Left ventricle myocardium inferior (tissue), 1 donor: ENCODE results near the gene PELI1. TPM values are rescaled to one million over a fixed set of nuclear protein-coding genes. Genes with fewer than 3 reads are reported as not detected.

Experiments
- DNase-seq: peaks from one replicate; pipeline ENCODE4 v3.0.0-alpha.2; 2020
- H3K27ac ChIP-seq: fragments of 200-600 bp; replicated peaks from 2 replicates; pipeline ENCODE4 v1.8.0; 2021
- H3K27me3 ChIP-seq: fragments of 200-600 bp; 2 replicates; pipeline ENCODE4 v1.8.0; 2021; ENCODE audit warnings: low read depth
- H3K36me3 ChIP-seq: fragments of 200-600 bp; 2 replicates; pipeline ENCODE4 v1.8.0; 2021
- H3K4me1 ChIP-seq: fragments of 200-600 bp; 2 replicates; pipeline ENCODE4 v1.8.0; 2021
- H3K4me3 ChIP-seq: fragments of 200-600 bp; 2 replicates; pipeline ENCODE4 v1.8.0; 2021; ENCODE audit warnings: mild to moderate bottlenecking, moderate library complexity
- H3K9me3 ChIP-seq: fragments of 200-600 bp; replicated peaks from 2 replicates; pipeline ENCODE4 v1.8.0; 2021
- intact Hi-C: fragments of 100-400 bp; cut with micrococcal nuclease; formaldehyde crosslinking; loops from one replicate; pipeline ENCODE4 v1.11.0; 2022
- total RNA-seq: library from RNA; stranded (reverse); fragmentation: NEBNext Ultra II Directional; extraction: Animal tissue kit (Norgen Biotek cat#: 25700); gene quantifications from one replicate; pipeline ENCODE4 v1.2.1, GENCODE V29; 2021
- TF ChIP-seq, protein P1 (sequence below): fragments of 200-600 bp; IDR thresholded peaks from 2 replicates; pipeline ENCODE4 v1.8.0; 2021; ENCODE audit warnings: antibody characterized with exemption, mild to moderate bottlenecking, borderline replicate concordance
- donor health status: DM: no; HTN: yes; CAD: no; lungs with severe emphysema.

The PELI1 gene
- total RNA-seq, 1 donor from 2014 or later = 6.6 TPM

DNA sequence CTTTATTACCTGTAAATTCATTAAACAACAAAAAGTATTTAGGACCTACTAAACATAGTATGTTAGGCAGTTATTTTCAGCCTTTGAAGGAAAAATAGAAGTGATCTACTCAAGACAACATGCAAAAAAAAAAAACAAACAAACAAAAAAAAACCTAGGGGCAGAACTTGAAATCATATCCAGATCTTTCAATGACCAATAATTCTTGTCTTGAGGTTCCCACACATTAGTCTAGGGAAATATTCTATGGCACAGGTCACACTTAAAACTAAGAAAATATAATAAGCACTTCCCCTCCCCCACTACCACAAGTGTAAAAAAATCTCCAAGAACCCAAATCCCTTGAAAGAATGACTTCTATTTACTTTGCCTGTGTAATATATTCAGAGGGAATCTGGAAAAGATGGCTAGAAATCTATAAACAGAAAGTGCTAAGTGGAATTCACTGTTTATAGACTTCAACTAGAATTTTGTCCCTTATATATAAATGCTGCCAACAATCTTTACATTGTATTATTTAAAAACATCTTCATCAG, 3.5 kb downstream of the PELI1 start:
- H3K27me3 ChIP-seq = no peaks in the 10 kb centered on the region
- TF ChIP-seq, protein P1, sequence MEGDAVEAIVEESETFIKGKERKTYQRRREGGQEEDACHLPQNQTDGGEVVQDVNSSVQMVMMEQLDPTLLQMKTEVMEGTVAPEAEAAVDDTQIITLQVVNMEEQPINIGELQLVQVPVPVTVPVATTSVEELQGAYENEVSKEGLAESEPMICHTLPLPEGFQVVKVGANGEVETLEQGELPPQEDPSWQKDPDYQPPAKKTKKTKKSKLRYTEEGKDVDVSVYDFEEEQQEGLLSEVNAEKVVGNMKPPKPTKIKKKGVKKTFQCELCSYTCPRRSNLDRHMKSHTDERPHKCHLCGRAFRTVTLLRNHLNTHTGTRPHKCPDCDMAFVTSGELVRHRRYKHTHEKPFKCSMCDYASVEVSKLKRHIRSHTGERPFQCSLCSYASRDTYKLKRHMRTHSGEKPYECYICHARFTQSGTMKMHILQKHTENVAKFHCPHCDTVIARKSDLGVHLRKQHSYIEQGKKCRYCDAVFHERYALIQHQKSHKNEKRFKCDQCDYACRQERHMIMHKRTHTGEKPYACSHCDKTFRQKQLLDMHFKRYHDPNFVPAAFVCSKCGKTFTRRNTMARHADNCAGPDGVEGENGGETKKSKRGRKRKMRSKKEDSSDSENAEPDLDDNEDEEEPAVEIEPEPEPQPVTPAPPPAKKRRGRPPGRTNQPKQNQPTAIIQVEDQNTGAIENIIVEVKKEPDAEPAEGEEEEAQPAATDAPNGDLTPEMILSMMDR = no peak
- H3K4me3 ChIP-seq = peak overlapping the region; percentile 97
- DNase-seq = no peak
- intact Hi-C loops = no loop called here
- H3K4me1 ChIP-seq = peaks cover 65% of the 10 kb centered on the region
- peak overlapping the region; percentile 99 for H3K27ac ChIP-seq
- no peaks in the 10 kb centered on the region for H3K9me3 ChIP-seq
- H3K36me3 ChIP-seq = no peaks in the 10 kb centered on the region

GRCh38 chr2:64139956-64140355, 4.3 kb downstream of the PELI1 start:
- TF ChIP-seq, protein P1 = no peak
- no peaks in the 10 kb centered on the region for H3K9me3 ChIP-seq
- H3K27ac ChIP-seq = peak overlapping the region; percentile 99
- H3K4me1 ChIP-seq = peaks cover 73% of the 10 kb centered on the region
- no peak for DNase-seq
- no peaks in the 10 kb centered on the region for H3K36me3 ChIP-seq
- H3K4me3 ChIP-seq = peak overlapping the region; percentile 1
- no peaks in the 10 kb centered on the region for H3K27me3 ChIP-seq
- intact Hi-C loops = loop anchor here (10.0 kb wide), 1 partner anchor 175 kb away; no protein-coding TSS in a partner anchor

DNA sequence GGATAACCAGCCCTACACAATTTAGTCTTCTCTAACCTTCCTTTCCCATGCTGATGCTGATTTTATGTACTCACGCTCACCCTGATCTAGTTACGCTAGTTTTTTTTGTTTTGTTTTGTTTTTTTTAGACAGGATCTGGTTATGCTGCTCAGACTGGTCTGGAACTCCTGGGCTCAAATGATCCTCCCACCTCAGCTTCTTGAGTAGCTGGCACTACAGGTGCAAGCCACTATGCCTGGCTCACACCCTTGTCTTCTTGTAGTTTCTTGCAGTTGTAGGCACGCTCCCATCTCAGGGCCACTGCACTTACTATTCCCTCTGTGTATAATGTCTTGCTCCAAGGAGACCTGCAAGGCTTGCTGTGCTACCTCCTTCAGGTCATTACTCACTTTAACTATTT, 6.2 kb downstream of the PELI1 start:
- H3K27me3 ChIP-seq = no peaks in the 10 kb centered on the region
- TF ChIP-seq, protein P1 = no peak
- intact Hi-C loops = loop anchor here (10.0 kb wide), 1 partner anchor 177 kb away; no protein-coding TSS in a partner anchor
- no peaks in the 10 kb centered on the region for H3K36me3 ChIP-seq
- no peak overlapping the region for H3K4me3 ChIP-seq
- peak overlapping the region; percentile 30 for H3K27ac ChIP-seq
- H3K9me3 ChIP-seq = no peaks in the 10 kb centered on the region
- H3K4me1 ChIP-seq = peaks cover 82% of the 10 kb centered on the region
- no peak for DNase-seq

DNA sequence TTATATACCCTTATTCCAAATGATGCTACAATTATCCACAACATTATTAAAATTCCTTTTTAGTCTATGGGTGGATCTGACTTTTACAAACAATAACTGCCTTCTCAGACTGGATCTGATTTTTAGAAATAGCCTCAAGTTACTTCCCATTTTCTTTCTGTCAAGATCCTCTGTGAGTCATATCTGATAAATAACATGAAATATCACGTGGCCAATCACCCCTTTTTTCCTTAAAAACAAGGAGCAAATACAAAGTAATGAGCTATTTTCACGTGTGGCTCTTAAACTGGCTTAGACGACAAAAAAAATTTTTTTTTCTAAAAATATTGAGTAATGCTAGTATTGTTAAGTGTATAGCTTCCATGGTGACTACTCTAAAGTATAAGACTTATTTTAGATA, 6.7 kb downstream of the PELI1 start:
- intact Hi-C loops = loop anchor here (10.0 kb wide), 1 partner anchor 177 kb away; no protein-coding TSS in a partner anchor
- peak overlapping the region; percentile 30 for H3K27ac ChIP-seq
- TF ChIP-seq, protein P1 = no peak
- no peak overlapping the region for H3K4me3 ChIP-seq
- no peaks in the 10 kb centered on the region for H3K27me3 ChIP-seq
- DNase-seq = no peak
- peaks cover 80% of the 10 kb centered on the region for H3K4me1 ChIP-seq
- no peaks in the 10 kb centered on the region for H3K36me3 ChIP-seq
- no peaks in the 10 kb centered on the region for H3K9me3 ChIP-seq

GRCh38 chr2:64135421-64135820, 8.8 kb downstream of the PELI1 start:
- Histone ChIP-seq H3K27ac (no peak overlapping the region), H3K4me3 (no peak overlapping the region), H3K9me3 (no peaks in the 10 kb centered on the region), H3K27me3 (no peaks in the 10 kb centered on the region), H3K36me3 (no peaks in the 10 kb centered on the region), H3K4me1 (peaks cover 74% of the 10 kb centered on the region)
- DNase-seq = no peak
- TF ChIP-seq, protein P1 = no peak
- intact Hi-C loops = loop anchor here (10.0 kb wide), 1 partner anchor 179 kb away; no protein-coding TSS in a partner anchor
